RWPE2 (cell line): ENCODE measurements around the gene GIGYF2.

ENCODE experiments used
- ATAC-seq: fragments of 200-7000 bp; cut with Tn5 transposase; 3 replicates; pipeline ENCODE4 v1.9.1; 2021; ENCODE audit warnings: low read depth
- DNase-seq: peaks from one replicate; pipeline ENCODE4 v3.0.0-alpha.2; 2020; ENCODE audit warnings: low spot score
- H3K27ac ChIP-seq: fragments of 450-650 bp; 2 replicates; pipeline ENCODE4 v1.5.1; 2017; ENCODE audit warnings: mild to moderate bottlenecking; ENCODE audit not compliant: poor library complexity, severe bottlenecking
- H3K27me3 ChIP-seq: fragments of 250-450 bp; sonication (Bioruptor Pico); 2 replicates; pipeline ENCODE4 v1.5.1; 2021; ENCODE audit warnings: mild to moderate bottlenecking, moderate library complexity; ENCODE audit not compliant: insufficient read depth, poor library complexity, severe bottlenecking
- H3K36me3 ChIP-seq: fragments of 250-450 bp; sonication (Bioruptor Pico); 2 replicates; pipeline ENCODE4 v1.5.1; 2020; ENCODE audit warnings: low read depth, mild to moderate bottlenecking, moderate library complexity
- H3K4me1 ChIP-seq: fragments of 250-450 bp; sonication (Bioruptor Pico); 2 replicates; pipeline ENCODE4 v1.5.1; 2021; ENCODE audit warnings: mild to moderate bottlenecking, moderate library complexity; ENCODE audit not compliant: insufficient read depth, poor library complexity, severe bottlenecking
- H3K4me3 ChIP-seq: fragments of 250-450 bp; sonication (Bioruptor Pico); 2 replicates; pipeline ENCODE4 v1.5.1; 2021; ENCODE audit warnings: mild to moderate bottlenecking, moderate library complexity; ENCODE audit not compliant: severe bottlenecking
- H3K9me3 ChIP-seq: fragments of 250-450 bp; sonication (Bioruptor Pico); 2 replicates; pipeline ENCODE4 v1.5.1; 2021; ENCODE audit warnings: mild to moderate bottlenecking, moderate library complexity; ENCODE audit not compliant: severe bottlenecking
- TF ChIP-seq, protein P1 (sequence below): fragments of 450-650 bp; IDR thresholded peaks from one replicate; pipeline ENCODE4 v1.5.1; 2017; ENCODE audit warnings: mild to moderate bottlenecking, moderate library complexity; ENCODE audit not compliant: poor library complexity, severe bottlenecking

GIGYF2 gene

DNA sequence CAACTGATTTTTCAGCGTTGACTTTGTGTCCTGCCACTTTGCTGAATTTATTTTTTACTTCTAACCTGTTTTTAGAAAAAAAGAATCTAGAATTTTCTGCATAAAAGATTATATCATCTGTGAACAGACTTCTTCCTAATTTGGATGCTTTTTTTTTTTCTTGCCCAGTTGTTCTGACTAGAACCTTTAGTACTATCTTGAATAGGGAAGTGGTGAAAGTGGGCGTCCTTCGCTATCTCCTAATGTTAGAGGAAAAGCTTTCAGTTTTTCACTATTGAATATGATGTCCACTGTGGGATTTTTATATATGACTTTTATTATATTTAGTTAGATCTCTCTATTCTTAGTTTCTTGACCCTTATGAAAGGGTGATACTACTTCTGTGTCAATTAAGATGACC is 105.0 kb downstream of the GIGYF2 start:
- Histone ChIP-seq H3K27ac (no peak overlapping the region), H3K4me1 (no peaks in the 10 kb centered on the region), H3K4me3 (no peak overlapping the region), H3K27me3 (no peaks in the 10 kb centered on the region), H3K9me3 (no peaks in the 10 kb centered on the region), H3K36me3 (peaks cover 49% of the 10 kb centered on the region)
- TF ChIP-seq, protein P1, sequence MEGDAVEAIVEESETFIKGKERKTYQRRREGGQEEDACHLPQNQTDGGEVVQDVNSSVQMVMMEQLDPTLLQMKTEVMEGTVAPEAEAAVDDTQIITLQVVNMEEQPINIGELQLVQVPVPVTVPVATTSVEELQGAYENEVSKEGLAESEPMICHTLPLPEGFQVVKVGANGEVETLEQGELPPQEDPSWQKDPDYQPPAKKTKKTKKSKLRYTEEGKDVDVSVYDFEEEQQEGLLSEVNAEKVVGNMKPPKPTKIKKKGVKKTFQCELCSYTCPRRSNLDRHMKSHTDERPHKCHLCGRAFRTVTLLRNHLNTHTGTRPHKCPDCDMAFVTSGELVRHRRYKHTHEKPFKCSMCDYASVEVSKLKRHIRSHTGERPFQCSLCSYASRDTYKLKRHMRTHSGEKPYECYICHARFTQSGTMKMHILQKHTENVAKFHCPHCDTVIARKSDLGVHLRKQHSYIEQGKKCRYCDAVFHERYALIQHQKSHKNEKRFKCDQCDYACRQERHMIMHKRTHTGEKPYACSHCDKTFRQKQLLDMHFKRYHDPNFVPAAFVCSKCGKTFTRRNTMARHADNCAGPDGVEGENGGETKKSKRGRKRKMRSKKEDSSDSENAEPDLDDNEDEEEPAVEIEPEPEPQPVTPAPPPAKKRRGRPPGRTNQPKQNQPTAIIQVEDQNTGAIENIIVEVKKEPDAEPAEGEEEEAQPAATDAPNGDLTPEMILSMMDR: no peak
- no peak for ATAC-seq
- DNase-seq: no peak

DNA sequence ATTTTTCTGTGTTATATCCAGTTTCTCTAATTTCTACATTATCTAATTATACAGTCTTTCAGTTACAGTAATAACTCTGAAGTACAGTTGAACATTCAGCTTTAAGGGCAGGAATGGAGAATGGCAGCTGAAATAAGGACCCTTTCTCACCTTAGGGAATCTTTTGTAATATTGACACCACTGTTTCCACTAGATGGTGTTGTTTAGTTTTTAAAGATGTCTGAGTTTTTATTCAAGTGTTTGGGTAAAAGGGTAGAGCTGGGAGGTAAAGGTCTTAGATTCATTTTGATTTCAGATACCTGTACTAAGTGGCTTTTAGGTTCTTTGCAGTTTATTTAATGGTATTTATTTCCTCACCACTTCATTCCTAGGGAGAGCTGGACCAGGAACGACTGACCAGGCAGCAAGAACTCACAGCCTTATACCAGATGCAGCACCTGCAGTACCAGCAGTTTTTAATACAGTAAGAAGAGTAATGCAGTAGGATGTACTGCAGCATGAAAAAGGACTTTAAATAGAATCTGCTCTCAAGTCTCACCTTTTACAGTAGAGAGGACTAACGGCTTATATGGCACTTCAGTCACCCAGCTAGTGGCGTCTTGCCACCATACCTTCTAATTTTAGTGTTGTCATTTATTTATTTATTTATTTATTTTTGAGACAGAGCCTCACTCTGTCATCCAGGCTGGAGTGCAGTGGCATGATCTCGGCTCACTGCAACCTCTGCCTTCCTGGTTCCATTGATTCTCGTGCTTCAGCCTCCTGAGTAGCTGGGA is 112.4 kb downstream of the GIGYF2 start:
- Histone ChIP-seq H3K4me3 (no peak overlapping the region), H3K27ac (no peak overlapping the region), H3K4me1 (no peaks in the 10 kb centered on the region), H3K9me3 (no peaks in the 10 kb centered on the region), H3K36me3 (peaks cover 89% of the 10 kb centered on the region), H3K27me3 (no peaks in the 10 kb centered on the region)
- DNase-seq (no peak), ATAC-seq (no peak)
- TF ChIP-seq, protein P1: no peak

DNA sequence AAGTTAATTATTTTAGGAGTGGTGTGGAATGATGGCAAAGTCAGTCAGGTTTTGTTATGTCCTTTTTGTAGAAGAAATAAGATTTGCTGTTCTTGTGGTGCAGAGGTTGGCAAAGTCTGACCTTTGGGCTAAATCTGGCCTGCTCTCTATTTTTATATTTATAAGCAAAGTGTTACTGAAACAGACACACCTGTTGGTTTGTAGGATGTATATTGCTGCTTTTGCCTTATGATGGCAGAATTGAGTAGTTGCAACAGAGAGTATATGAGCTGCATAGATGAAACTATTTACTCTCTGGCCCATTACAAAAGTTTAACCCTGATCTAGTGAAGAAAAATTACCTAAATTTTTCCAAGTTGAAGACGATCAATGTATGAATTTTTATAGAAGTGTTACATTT is 113.3 kb downstream of the GIGYF2 start:
- Histone ChIP-seq H3K27ac (no peak overlapping the region), H3K4me1 (no peaks in the 10 kb centered on the region), H3K4me3 (no peak overlapping the region), H3K27me3 (no peaks in the 10 kb centered on the region), H3K36me3 (peaks cover 93% of the 10 kb centered on the region), H3K9me3 (no peaks in the 10 kb centered on the region)
- no peak for ATAC-seq
- TF ChIP-seq, protein P1: no peak
- no peak for DNase-seq

DNA sequence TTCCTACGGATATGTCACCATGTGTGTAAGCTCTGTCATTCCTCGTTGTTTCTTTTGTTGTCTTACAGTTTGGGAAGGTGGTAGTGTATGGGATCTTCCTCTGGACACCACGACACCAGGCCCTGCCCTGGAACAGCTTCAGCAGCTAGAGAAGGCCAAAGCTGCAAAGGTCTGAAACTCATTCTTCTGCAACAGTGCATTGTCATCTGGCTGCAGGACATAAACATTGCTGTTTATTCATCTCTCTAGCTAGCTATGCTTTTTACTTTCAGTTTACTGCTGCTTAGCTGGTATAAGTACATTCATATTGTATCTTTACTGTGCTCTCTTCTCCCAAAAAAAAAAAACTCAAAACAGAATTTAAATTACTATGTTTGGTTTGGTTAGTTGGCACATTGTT is 118.4 kb downstream of the GIGYF2 start:
- Histone ChIP-seq H3K4me3 (no peak overlapping the region), H3K27ac (no peak overlapping the region), H3K36me3 (peaks cover 87% of the 10 kb centered on the region)

More for the DNA sequence above, 118.4 kb downstream of the GIGYF2 start:
- TF ChIP-seq, protein P1: no peak
- ATAC-seq: no peak
- Histone ChIP-seq H3K4me1 (no peaks in the 10 kb centered on the region), H3K27me3 (no peaks in the 10 kb centered on the region), H3K9me3 (no peaks in the 10 kb centered on the region)
- no peak for DNase-seq
